ENCODE data around the gene EYS.

DNA sequence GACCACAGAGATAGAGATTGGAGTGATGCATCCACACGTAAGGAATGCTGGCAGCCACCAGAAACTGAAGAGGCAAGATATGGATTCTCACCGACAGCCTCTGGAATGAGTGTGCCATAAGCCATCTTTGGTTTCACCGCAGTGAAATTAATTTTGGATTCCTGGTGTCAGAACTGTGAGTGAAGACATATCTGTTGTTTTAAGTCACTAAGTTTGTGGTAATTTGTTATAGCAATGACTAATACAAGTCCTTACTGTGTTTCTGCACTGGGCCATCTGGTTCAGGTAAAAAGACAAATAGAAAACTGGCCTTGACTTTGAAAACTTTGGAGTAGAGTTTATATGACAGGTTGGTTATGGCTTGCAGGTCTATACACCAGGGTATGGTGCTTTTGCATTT lies 1809.6 kb downstream of the EYS start:
- TF ChIP-seq POLR2AphosphoS5 (IDR thresholded peaks at IDR 0.05): no peak
- TF ChIP-seq, protein P1, sequence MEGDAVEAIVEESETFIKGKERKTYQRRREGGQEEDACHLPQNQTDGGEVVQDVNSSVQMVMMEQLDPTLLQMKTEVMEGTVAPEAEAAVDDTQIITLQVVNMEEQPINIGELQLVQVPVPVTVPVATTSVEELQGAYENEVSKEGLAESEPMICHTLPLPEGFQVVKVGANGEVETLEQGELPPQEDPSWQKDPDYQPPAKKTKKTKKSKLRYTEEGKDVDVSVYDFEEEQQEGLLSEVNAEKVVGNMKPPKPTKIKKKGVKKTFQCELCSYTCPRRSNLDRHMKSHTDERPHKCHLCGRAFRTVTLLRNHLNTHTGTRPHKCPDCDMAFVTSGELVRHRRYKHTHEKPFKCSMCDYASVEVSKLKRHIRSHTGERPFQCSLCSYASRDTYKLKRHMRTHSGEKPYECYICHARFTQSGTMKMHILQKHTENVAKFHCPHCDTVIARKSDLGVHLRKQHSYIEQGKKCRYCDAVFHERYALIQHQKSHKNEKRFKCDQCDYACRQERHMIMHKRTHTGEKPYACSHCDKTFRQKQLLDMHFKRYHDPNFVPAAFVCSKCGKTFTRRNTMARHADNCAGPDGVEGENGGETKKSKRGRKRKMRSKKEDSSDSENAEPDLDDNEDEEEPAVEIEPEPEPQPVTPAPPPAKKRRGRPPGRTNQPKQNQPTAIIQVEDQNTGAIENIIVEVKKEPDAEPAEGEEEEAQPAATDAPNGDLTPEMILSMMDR (IDR thresholded peaks at IDR 0.05): no peak
